SK-N-SH treated with all-trans-retinoic acid at 6 μM for 48 hours (cell line): Measurements from ENCODE around the gene GRK2.
A peak's percentile ranks its signal among the peaks of the same experiment; 100 is the strongest.
"Not testable (repeated sequence)": the region's sequence is repeated elsewhere in the genome, so short reads cannot be mapped to it uniquely, and the experiment has no call there.

ENCODE experiments used
- ATAC-seq: fragments of 200-7000 bp; cut with Tn5 transposase; 3 replicates; pipeline ENCODE4 v1.9.1; 2020; ENCODE audit warnings: mild to moderate bottlenecking, moderate library complexity
- ARNTL ChIP-seq: fragments of 450-650 bp; formaldehyde crosslinking; IDR thresholded peaks from 2 replicates; pipeline ENCODE4 v1.5.0; 2020; ENCODE audit warnings: low read depth, mild to moderate bottlenecking, moderate library complexity, borderline replicate concordance
- BACH2 ChIP-seq: fragments of 250-450 bp; sonication (Bioruptor Pico); IDR thresholded peaks from 2 replicates; pipeline ENCODE4 v1.9.0; 2021; ENCODE audit warnings: mild to moderate bottlenecking, borderline replicate concordance
- CSDC2 ChIP-seq: fragments of 250-450 bp; sonication (Bioruptor Pico); IDR thresholded peaks from 2 replicates; pipeline ENCODE4 v1.5.0; 2020; ENCODE audit warnings: mild to moderate bottlenecking, moderate library complexity
- ESRRG ChIP-seq: fragments of 250-450 bp; sonication (Bioruptor Pico); IDR thresholded peaks from 2 replicates; pipeline ENCODE4 v1.6.1; 2021; ENCODE audit warnings: mild to moderate bottlenecking
- GLIS3 ChIP-seq: fragments of 250-450 bp; sonication (Bioruptor Pico); IDR thresholded peaks from 2 replicates; pipeline ENCODE4 v1.5.0; 2020; ENCODE audit warnings: mild to moderate bottlenecking, moderate library complexity
- OSR1 ChIP-seq: fragments of 250-450 bp; sonication (Bioruptor Pico); IDR thresholded peaks from 2 replicates; pipeline ENCODE4 v1.8.0; 2022; ENCODE audit warnings: moderate library complexity, mild to moderate bottlenecking, inconsistent platforms
- PATZ1 ChIP-seq: fragments of 250-450 bp; sonication (Bioruptor Pico); IDR thresholded peaks from 2 replicates; pipeline ENCODE4 v1.8.0; 2020; ENCODE audit warnings: mild to moderate bottlenecking, moderate library complexity, borderline replicate concordance
- PPARA ChIP-seq: fragments of 250-450 bp; sonication (Bioruptor Pico); IDR thresholded peaks from 2 replicates; pipeline ENCODE4 v1.5.0; 2020; ENCODE audit warnings: mild to moderate bottlenecking, borderline replicate concordance
- SNAI2 ChIP-seq: fragments of 250-450 bp; sonication (Bioruptor Pico); IDR thresholded peaks from 2 replicates; pipeline ENCODE4 v1.5.0; 2020; ENCODE audit warnings: mild to moderate bottlenecking, moderate library complexity
- TCF4 ChIP-seq: fragments of 250-450 bp; sonication (Bioruptor Pico); IDR thresholded peaks from 2 replicates; pipeline ENCODE4 v1.8.0; 2021; ENCODE audit warnings: mild to moderate bottlenecking, moderate library complexity, borderline replicate concordance
- TOX ChIP-seq: fragments of 250-450 bp; sonication (Bioruptor Pico); IDR thresholded peaks from 2 replicates; pipeline ENCODE4 v1.8.0; 2021; ENCODE audit warnings: mild to moderate bottlenecking, moderate library complexity, borderline replicate concordance
- ZC3H10 ChIP-seq: fragments of 250-450 bp; sonication (Bioruptor Pico); IDR thresholded peaks from 2 replicates; pipeline ENCODE4 v1.5.1; 2021; ENCODE audit warnings: mild to moderate bottlenecking, moderate library complexity
- ZFP3 ChIP-seq: fragments of 250-450 bp; sonication (Bioruptor Pico); IDR thresholded peaks from 2 replicates; pipeline ENCODE4 v1.5.0; 2020; ENCODE audit warnings: mild to moderate bottlenecking, moderate library complexity
- ZNF8 ChIP-seq: fragments of 450-650 bp; formaldehyde crosslinking; IDR thresholded peaks from 2 replicates; pipeline ENCODE4 v1.5.0; 2020; ENCODE audit warnings: mild to moderate bottlenecking, moderate library complexity
- TF ChIP-seq, protein P1 (sequence below): fragments of 250-450 bp; sonication (Bioruptor Pico); IDR thresholded peaks from 2 replicates; pipeline ENCODE4 v1.5.0; 2020; ENCODE audit warnings: mild to moderate bottlenecking, moderate library complexity

GRK2 gene

GRCh38 chr11:67315325-67315909 lies 49.1 kb downstream of the GRK2 start (continued):
- TF ChIP-seq, protein P1, sequence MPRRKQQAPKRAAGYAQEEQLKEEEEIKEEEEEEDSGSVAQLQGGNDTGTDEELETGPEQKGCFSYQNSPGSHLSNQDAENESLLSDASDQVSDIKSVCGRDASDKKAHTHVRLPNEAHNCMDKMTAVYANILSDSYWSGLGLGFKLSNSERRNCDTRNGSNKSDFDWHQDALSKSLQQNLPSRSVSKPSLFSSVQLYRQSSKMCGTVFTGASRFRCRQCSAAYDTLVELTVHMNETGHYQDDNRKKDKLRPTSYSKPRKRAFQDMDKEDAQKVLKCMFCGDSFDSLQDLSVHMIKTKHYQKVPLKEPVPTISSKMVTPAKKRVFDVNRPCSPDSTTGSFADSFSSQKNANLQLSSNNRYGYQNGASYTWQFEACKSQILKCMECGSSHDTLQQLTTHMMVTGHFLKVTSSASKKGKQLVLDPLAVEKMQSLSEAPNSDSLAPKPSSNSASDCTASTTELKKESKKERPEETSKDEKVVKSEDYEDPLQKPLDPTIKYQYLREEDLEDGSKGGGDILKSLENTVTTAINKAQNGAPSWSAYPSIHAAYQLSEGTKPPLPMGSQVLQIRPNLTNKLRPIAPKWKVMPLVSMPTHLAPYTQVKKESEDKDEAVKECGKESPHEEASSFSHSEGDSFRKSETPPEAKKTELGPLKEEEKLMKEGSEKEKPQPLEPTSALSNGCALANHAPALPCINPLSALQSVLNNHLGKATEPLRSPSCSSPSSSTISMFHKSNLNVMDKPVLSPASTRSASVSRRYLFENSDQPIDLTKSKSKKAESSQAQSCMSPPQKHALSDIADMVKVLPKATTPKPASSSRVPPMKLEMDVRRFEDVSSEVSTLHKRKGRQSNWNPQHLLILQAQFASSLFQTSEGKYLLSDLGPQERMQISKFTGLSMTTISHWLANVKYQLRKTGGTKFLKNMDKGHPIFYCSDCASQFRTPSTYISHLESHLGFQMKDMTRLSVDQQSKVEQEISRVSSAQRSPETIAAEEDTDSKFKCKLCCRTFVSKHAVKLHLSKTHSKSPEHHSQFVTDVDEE = no peak
- TF ChIP-seq GLIS3 (CRISPR knock-in tag) (no peak), BACH2 (CRISPR knock-in tag) (no peak), ESRRG (CRISPR knock-in tag) (no peak), TCF4 (CRISPR knock-in tag) (no peak), CSDC2 (CRISPR knock-in tag) (no peak), ZNF8 (no peak), TOX (no peak), ARNTL (CRISPR knock-in tag) (no peak)

DNA sequence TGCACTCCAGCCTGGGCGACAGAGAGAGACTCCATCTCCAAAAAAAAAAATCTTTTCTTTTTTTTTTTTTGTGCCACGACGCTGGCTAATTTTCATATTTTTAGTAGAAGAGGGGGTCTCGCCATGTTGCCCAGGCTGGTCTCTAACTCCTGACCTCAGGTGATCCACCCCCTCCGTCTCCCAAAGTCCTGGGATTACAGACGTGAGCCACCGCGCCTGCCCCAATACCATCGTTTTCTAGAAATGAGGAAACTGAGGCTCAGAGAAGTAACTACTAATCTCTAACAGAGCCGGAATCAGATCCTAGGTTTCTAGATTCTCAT lies 50.6 kb downstream of the GRK2 start:
- peak; percentile 3 for ATAC-seq
- no peak for TF ChIP-seq ZNF8
- TF ChIP-seq SNAI2 (CRISPR knock-in tag) = no peak
- TF ChIP-seq PPARA = no peak
- TF ChIP-seq TCF4 (CRISPR knock-in tag) = no peak

GRCh38 chr11:67317205-67317887 lies 51.1 kb downstream of the GRK2 start:
- 0 out of 2 replicates have a peak, but pooled peaks have one; percentile 46 for TF ChIP-seq ZFP3
- TF ChIP-seq, protein P1 = no peak
- TF ChIP-seq, all 23 proteins: peak for 1
- ATAC-seq = peak; percentile 90

GRCh38 chr11:67317888-67318555 lies 51.7 kb downstream of the GRK2 start:
- TF ChIP-seq TCF4 (CRISPR knock-in tag) = no peak
- TF ChIP-seq SNAI2 (CRISPR knock-in tag) = no peak
- no peak for TF ChIP-seq ZC3H10 (CRISPR knock-in tag)
- TF ChIP-seq PATZ1 (CRISPR knock-in tag) = no peak
- TF ChIP-seq OSR1 (CRISPR knock-in tag) = no peak
- no peak for TF ChIP-seq CSDC2 (CRISPR knock-in tag)
- TF ChIP-seq BACH2 (CRISPR knock-in tag) = no peak
- peak; percentile 46 for ATAC-seq

DNA sequence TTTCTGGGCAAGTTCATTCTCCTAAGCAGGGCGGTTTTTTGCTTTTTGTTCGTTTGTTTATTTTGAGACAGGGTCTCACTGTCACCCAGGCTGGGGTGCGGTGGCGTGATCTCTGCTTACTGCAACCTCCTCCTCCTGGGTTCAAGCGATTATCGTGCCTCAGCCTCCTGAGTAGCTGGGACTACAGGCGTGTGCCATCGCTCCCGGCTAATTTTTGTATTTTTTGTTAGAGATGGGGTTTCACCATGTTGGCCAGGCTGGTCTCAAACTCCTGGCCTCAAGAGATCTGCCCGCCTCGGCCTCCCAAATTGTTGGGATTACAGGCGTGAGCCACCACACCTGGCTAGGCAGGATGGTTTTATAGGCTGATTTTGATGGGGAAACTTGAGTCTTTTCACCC lies 52.6 kb downstream of the GRK2 start:
- ATAC-seq = not testable (repeated sequence)

GRCh38 chr11:67320011-67320410 lies 53.7 kb downstream of the GRK2 start:
- ATAC-seq = no peak
- no peak for TF ChIP-seq TCF4 (CRISPR knock-in tag)
- no peak for TF ChIP-seq CSDC2 (CRISPR knock-in tag)
- TF ChIP-seq, all 23 proteins: peak for 0
